B cell (primary cell): ENCODE results near the gene CD276. TPM values are rescaled to one million over a fixed set of nuclear protein-coding genes. Genes with fewer than 3 reads are reported as not detected.

Experiments
- ATAC-seq: fragments of 200-7000 bp; cut with Tn5 transposase; one replicate; pipeline ENCODE4 v1.10.0; 2021; ENCODE audit warnings: low read depth, mild to moderate bottlenecking, moderate number of reproducible peaks, moderate library complexity
- CTCF ChIA-PET: fragments of 350-600 bp; sonication (Branson Sonifier 250); formaldehyde crosslinking; loops from one replicate; lab custom pipeline; 2021; ENCODE audit warnings: antibody characterized with exemption, inconsistent platforms; lab: Charles Lee
- POLR2A ChIA-PET: fragments of 350-600 bp; sonication (Branson Sonifier 250); formaldehyde crosslinking; loops from one replicate; lab custom pipeline; 2021; ENCODE audit warnings: antibody characterized with exemption; lab: Charles Lee
- DNase-seq: peaks from one replicate; pipeline ENCODE4 v3.0.0; 2013
- H2AFZ ChIP-seq: 2 replicates; pipeline ENCODE4 v1.6.1; 2012; ENCODE audit warnings: mild to moderate bottlenecking, low read depth, low read length; ENCODE audit not compliant: insufficient read depth, poor library complexity, severe bottlenecking
- H3K27ac ChIP-seq, 2 donors: 1 replicate in 1 of 2; 2 replicates in 1 of 2; pipeline ENCODE4 v1.5.1; 2012 to 2013; ENCODE audit warnings: low read length in 2 of 2, mild to moderate bottlenecking in 2 of 2, moderate library complexity in 1 of 2
- H3K27me3 ChIP-seq, 4 experiments: fragments of 200-600 bp in 1 of 4; sonication (generic) in 1 of 4; replicated peaks in 1 of 4; 1 replicate in 2 of 4; 2 replicates in 2 of 4; pipeline versions ENCODE4 v1.6.1 to v1.7.0; 2013 to 2016; ENCODE audit warnings: low read length in 3 of 4, mild to moderate bottlenecking in 2 of 4, mixed read lengths in 1 of 4, moderate library complexity in 1 of 4; ENCODE audit not compliant: insufficient read depth in 4 of 4, control insufficient read depth in 3 of 4; ENCODE audit errors: control extremely low read depth in 1 of 4
- H3K36me3 ChIP-seq, 2 experiments: replicated peaks in 1 of 2; 1 replicate in 1 of 2; 2 replicates in 1 of 2; pipeline versions ENCODE4 v1.6.1 to v1.7.1; 2013; ENCODE audit warnings: low read length in 1 of 2; ENCODE audit not compliant: insufficient read depth in 2 of 2, control insufficient read depth in 1 of 2; ENCODE audit errors: control extremely low read depth in 1 of 2, extremely low read depth in 1 of 2
- H3K4me1 ChIP-seq, 2 donors: fragments of 200-600 bp in 1 of 2; sonication (generic) in 1 of 2; 1 replicate in 1 of 2; 2 replicates in 1 of 2; pipeline versions ENCODE4 v1.5.1 to v1.6.1; 2013 to 2017; ENCODE audit warnings: low read length in 2 of 2; ENCODE audit not compliant: control insufficient read depth in 2 of 2, insufficient read depth in 2 of 2
- H3K4me2 ChIP-seq: replicated peaks from 2 replicates; pipeline ENCODE3; 2012; ENCODE audit warnings: mild to moderate bottlenecking, low read depth, low read length; ENCODE audit not compliant: poor library complexity, severe bottlenecking
- H3K4me3 ChIP-seq, 5 experiments: fragments of 200-600 bp in 1 of 5; sonication (generic) in 1 of 5; 1 replicate in 3 of 5; 2 replicates in 2 of 5; pipeline versions ENCODE4 v1.5.1 to v1.7.0; 2011 to 2016; ENCODE audit warnings: low read length in 4 of 5, mild to moderate bottlenecking in 4 of 5, low read depth in 2 of 5, control low read depth in 1 of 5, moderate library complexity in 1 of 5; ENCODE audit not compliant: insufficient read depth in 1 of 5; ENCODE audit errors: control extremely low read depth in 1 of 5, extremely low read depth in 1 of 5
- H3K79me2 ChIP-seq: fragments of 200-600 bp; sonication (generic); one replicate; pipeline ENCODE4 v1.6.0; 2016; ENCODE audit warnings: low read length; ENCODE audit not compliant: control insufficient read depth, insufficient read depth
- H3K9ac ChIP-seq: fragments of 200-600 bp; sonication (generic); 2 replicates; pipeline ENCODE4 v1.6.1; 2017; ENCODE audit warnings: mild to moderate bottlenecking, low read length, moderate library complexity
- H3K9me3 ChIP-seq, 3 donors: one replicate each; pipeline versions ENCODE4 v1.6.1 to v1.7.1; 2013; ENCODE audit warnings: low read length in 2 of 3; ENCODE audit not compliant: control insufficient read depth in 2 of 3, insufficient read depth in 1 of 3; ENCODE audit errors: control extremely low read depth in 1 of 3
- H4K20me1 ChIP-seq: 2 replicates; pipeline ENCODE4 v1.6.0; 2012; ENCODE audit warnings: mild to moderate bottlenecking, low read length; ENCODE audit not compliant: insufficient read depth, control insufficient read depth, poor library complexity, severe bottlenecking
- H3K27ac Mint-ChIP-seq: one replicate; pipeline ENCODE4 v1.8.0; 2021; ENCODE audit warnings: mixed read lengths
- H3K27me3 Mint-ChIP-seq: one replicate; pipeline ENCODE4 v1.8.0; 2021; ENCODE audit warnings: mixed read lengths
- H3K4me1 Mint-ChIP-seq: one replicate; pipeline ENCODE4 v1.8.0; 2021; ENCODE audit warnings: mixed read lengths
- H3K4me3 Mint-ChIP-seq: one replicate; pipeline ENCODE4 v1.8.0; 2021; ENCODE audit warnings: mixed read lengths
- H3K9me3 Mint-ChIP-seq: one replicate; pipeline ENCODE4 v1.8.0; 2022; ENCODE audit warnings: mixed read lengths; ENCODE audit not compliant: insufficient read depth
- CTCF ChIP-seq: fragments of 200-600 bp; IDR thresholded peaks from one replicate; pipeline ENCODE4 v1.8.0; 2022; ENCODE audit warnings: antibody characterized with exemption, mild to moderate bottlenecking
- EZH2 ChIP-seq: IDR thresholded peaks from 2 replicates; pipeline ENCODE4 v1.6.1; 2012; ENCODE audit warnings: borderline replicate concordance, low read depth, mild to moderate bottlenecking, moderate library complexity, low read length; ENCODE audit not compliant: insufficient read depth, poor library complexity, severe bottlenecking
- WGBS: methylation state at CpG from one replicate; pipeline ENCODE4 v1.1.5; 2013; ENCODE audit warnings: missing lambda C conversion rate; ENCODE audit not compliant: insufficient coverage; 5-methylcytosine and 5-hydroxymethylcytosine counted together
- intact Hi-C: fragments of 100-400 bp; cut with micrococcal nuclease; formaldehyde crosslinking; loops from one replicate; pipeline ENCODE4 v1.10.0; 2022
- polyA plus RNA-seq: library from polyadenylated mRNA; depleted of rRNA; stranded (reverse); fragments of >200 nt; gene quantifications from 2 replicates; pipeline ENCODE4 v1.2.3, GENCODE V29; 2012
- total RNA-seq, 2 donors: library from RNA; stranded (reverse); fragments of 120-200 nt in 1 of 2; gene quantifications; 1 replicate in 1 of 2; 2 replicates in 1 of 2; pipeline versions ENCODE4 v1.2.3 to v1.2.4, GENCODE V29; 2013 to 2022

CD276 gene
- total and polyA plus RNA-seq, 2 donors (not counting 1 experiment from before 2014, with no cell fraction given): not detected

- Mint-ChIP-seq H3K4me3 (no peak overlapping the region), H3K27me3 (peaks cover 19% of the 10 kb centered on the region), H3K27ac (no peak overlapping the region), H3K4me1 (no peaks in the 10 kb centered on the region), H3K9me3 (no peaks in the 10 kb centered on the region)
- H3K4me3 ChIP-seq: no peak overlapping the region
- H3K4me2 ChIP-seq: no peak overlapping the region
- no peaks in the 10 kb centered on the region for H3K9me3 ChIP-seq
- DNase-seq (no peak), ATAC-seq (no peak)
- no peak overlapping the region for H3K9ac ChIP-seq
- no peak overlapping the region for H2AFZ ChIP-seq
- H3K27me3 ChIP-seq: no peaks in the 10 kb centered on the region
- no peaks in the 10 kb centered on the region for H4K20me1 ChIP-seq
- no peaks in the 10 kb centered on the region for H3K36me3 ChIP-seq
- no peak for TF ChIP-seq EZH2
- no peak for TF ChIP-seq CTCF
- WGBS: 100% methylated on average over 1 of the region's 4 CpGs
- POLR2A ChIA-PET: no interaction called here
- no peaks in the 10 kb centered on the region for H3K79me2 ChIP-seq
- CTCF ChIA-PET: no interaction called here
- intact Hi-C loops: no loop called here
- H3K4me1 ChIP-seq: no peaks in the 10 kb centered on the region
- no peak overlapping the region for H3K27ac ChIP-seq
These were observed 25.5 kb downstream of the CD276 start for GRCh38 chr15:73709686-73710085.

GRCh38 chr15:73710321-73710720 is 26.1 kb downstream of the CD276 start:
- H3K36me3 ChIP-seq: no peaks in the 10 kb centered on the region
- DNase-seq (no peak), ATAC-seq (no peak)
- no peak overlapping the region for H3K4me2 ChIP-seq
- H3K9me3 ChIP-seq: no peaks in the 10 kb centered on the region
- no peak for TF ChIP-seq EZH2
- no peak for TF ChIP-seq CTCF
- ChIA-PET POLR2A (no interaction called here), CTCF (no interaction called here)
- WGBS: 100% methylated on average over 4 of the region's 5 CpGs
- H3K4me3 ChIP-seq: no peak overlapping the region
- no peak overlapping the region for H3K9ac ChIP-seq
- intact Hi-C loops: no loop called here
- no peak overlapping the region for H3K27ac Mint-ChIP-seq
- no peak overlapping the region for H3K4me3 Mint-ChIP-seq
- no peaks in the 10 kb centered on the region for H3K4me1 Mint-ChIP-seq
- no peak overlapping the region for H3K27ac ChIP-seq
- no peaks in the 10 kb centered on the region for H3K9me3 Mint-ChIP-seq
- H3K27me3 Mint-ChIP-seq: peaks cover 17% of the 10 kb centered on the region
- no peaks in the 10 kb centered on the region for H4K20me1 ChIP-seq
- H2AFZ ChIP-seq: no peak overlapping the region
- H3K79me2 ChIP-seq: no peaks in the 10 kb centered on the region
- no peaks in the 10 kb centered on the region for H3K4me1 ChIP-seq
- no peaks in the 10 kb centered on the region for H3K27me3 ChIP-seq
